Neuronal stem cell (in vitro differentiated cells): ENCODE measurements around the gene GRIN2A.

Experiments
- DNase-seq: peaks from one replicate; pipeline ENCODE4 v3.0.0-alpha.2; 2013; ENCODE audit warnings: low spot score
- H2AFZ ChIP-seq: one replicate; pipeline ENCODE4 v1.6.1; 2013; ENCODE audit warnings: mild to moderate bottlenecking, low read length, inconsistent platforms
- H2AK5ac ChIP-seq: 2 replicates; pipeline ENCODE4 v1.6.1; 2013; ENCODE audit warnings: low read depth, mild to moderate bottlenecking, inconsistent platforms, low read length, moderate library complexity, mixed read lengths
- H2BK120ac ChIP-seq: 2 replicates; pipeline ENCODE4 v1.6.1; 2013; ENCODE audit warnings: low read depth, mild to moderate bottlenecking, inconsistent platforms, low read length, moderate library complexity, mixed read lengths
- H2BK12ac ChIP-seq: one replicate; pipeline ENCODE4 v1.6.1; 2013; ENCODE audit warnings: low read length, inconsistent platforms
- H2BK15ac ChIP-seq: 2 replicates; pipeline ENCODE4 v1.6.1; 2013; ENCODE audit warnings: mild to moderate bottlenecking, low read length, inconsistent platforms, mixed read lengths
- H2BK5ac ChIP-seq: one replicate; pipeline ENCODE4 v1.6.1; 2013; ENCODE audit warnings: inconsistent platforms, mild to moderate bottlenecking, low read length, moderate library complexity
- H3K14ac ChIP-seq: one replicate; pipeline ENCODE4 v1.6.1; 2013; ENCODE audit warnings: low read length, inconsistent platforms
- H3K18ac ChIP-seq: 2 replicates; pipeline ENCODE4 v1.6.1; 2013; ENCODE audit warnings: low read length, inconsistent platforms
- H3K23ac ChIP-seq: 2 replicates; pipeline ENCODE4 v1.6.1; 2013; ENCODE audit warnings: low read depth, mild to moderate bottlenecking, mixed read lengths, low read length, inconsistent platforms; ENCODE audit not compliant: poor library complexity
- H3K27ac ChIP-seq: replicated peaks from 3 replicates; pipeline ENCODE4 v1.5.1; 2013; ENCODE audit warnings: low read length, inconsistent platforms
- H3K27me3 ChIP-seq, 3 experiments: 2 replicates each; pipeline ENCODE4 v1.6.1; 2013; ENCODE audit warnings: low read length in 3 of 3, mild to moderate bottlenecking in 2 of 3, inconsistent platforms in 1 of 3, low read depth in 1 of 3, mixed read lengths in 1 of 3, moderate library complexity in 1 of 3; ENCODE audit not compliant: control insufficient read depth in 3 of 3, insufficient read depth in 3 of 3
- H3K36me3 ChIP-seq, 2 donors: replicated peaks in 1 of 2; 2 replicates each; pipeline ENCODE4 v1.6.1; 2013; ENCODE audit warnings: low read length in 2 of 2; ENCODE audit not compliant: control insufficient read depth in 2 of 2, insufficient read depth in 2 of 2
- H3K4ac ChIP-seq: 2 replicates; pipeline ENCODE4 v1.6.1; 2013; ENCODE audit warnings: inconsistent platforms, mild to moderate bottlenecking, low read length, moderate library complexity
- H3K4me1 ChIP-seq, 2 donors: 1 replicate in 1 of 2; 2 replicates in 1 of 2; pipeline ENCODE4 v1.6.1; 2013; ENCODE audit warnings: low read length in 2 of 2, low read depth in 1 of 2; ENCODE audit not compliant: control insufficient read depth in 2 of 2, insufficient read depth in 1 of 2
- H3K4me2 ChIP-seq: one replicate; pipeline ENCODE4 v1.6.1; 2013; ENCODE audit warnings: mild to moderate bottlenecking, low read length, inconsistent platforms; ENCODE audit not compliant: insufficient read depth, poor library complexity, severe bottlenecking
- H3K4me3 ChIP-seq, 2 donors: 2 replicates each; pipeline ENCODE4 v1.5.1; 2013; ENCODE audit warnings: low read length in 2 of 2, mild to moderate bottlenecking in 2 of 2, inconsistent platforms in 1 of 2, moderate library complexity in 1 of 2
- H3K79me1 ChIP-seq: one replicate; pipeline ENCODE4 v1.6.1; 2013; ENCODE audit warnings: low read depth, mild to moderate bottlenecking, inconsistent platforms, low read length, moderate library complexity
- H3K9ac ChIP-seq: one replicate; pipeline ENCODE4 v1.6.1; 2013; ENCODE audit warnings: mild to moderate bottlenecking, low read depth, low read length, inconsistent platforms; ENCODE audit not compliant: poor library complexity
- H3K9me3 ChIP-seq, 2 donors: replicated peaks in 1 of 2; 2 replicates each; pipeline versions ENCODE3 to v1.6.1; 2013; ENCODE audit warnings: low read length in 2 of 2, mild to moderate bottlenecking in 2 of 2, inconsistent platforms in 1 of 2, low read depth in 1 of 2, mixed read lengths in 1 of 2, moderate library complexity in 1 of 2; ENCODE audit not compliant: control insufficient read depth in 2 of 2, insufficient read depth in 1 of 2
- H4K8ac ChIP-seq: one replicate; pipeline ENCODE4 v1.6.1; 2013; ENCODE audit warnings: low read depth, mild to moderate bottlenecking, inconsistent platforms, low read length, moderate library complexity
- H4K91ac ChIP-seq: one replicate; pipeline ENCODE4 v1.6.1; 2013; ENCODE audit warnings: low read length, low read depth, mild to moderate bottlenecking, inconsistent platforms; ENCODE audit not compliant: poor library complexity
- WGBS, 2 donors: extraction: QIAGEN DNeasy Blood & Tissue Kit; methylation state at CpG; one replicate each; pipeline ENCODE4 v1.1.7; 2013; ENCODE audit warnings: missing lambda C conversion rate in 2 of 2, mixed read lengths in 1 of 2; ENCODE audit not compliant: insufficient read length in 2 of 2, insufficient replicate concordance in 1 of 2; ENCODE audit errors: extremely low coverage in 2 of 2; 5-methylcytosine and 5-hydroxymethylcytosine counted together

Gene GRIN2A

DNA sequence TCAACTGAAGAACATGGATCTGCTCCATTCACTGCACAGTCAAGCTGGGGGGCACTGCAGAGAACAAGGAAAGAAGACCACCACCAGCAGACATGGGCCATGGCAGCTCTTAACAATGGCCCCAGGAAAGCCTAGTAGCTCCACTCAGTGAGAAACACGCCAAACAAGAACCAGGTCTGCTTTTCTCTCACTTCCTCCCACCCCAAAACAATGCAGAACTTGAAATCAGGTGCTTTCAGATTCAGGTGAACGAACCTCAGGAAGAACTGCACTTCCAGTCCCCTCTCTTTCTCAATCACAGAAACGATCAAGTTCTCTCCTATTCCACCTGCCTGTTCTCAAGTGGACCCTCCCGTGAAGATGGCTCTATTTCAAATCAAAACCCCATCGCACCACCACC is 155.6 kb downstream of the GRIN2A start:
- Histone ChIP-seq H4K91ac (no peak overlapping the region), H3K23ac (no peak overlapping the region), H2BK12ac (no peak overlapping the region), H3K4me1 (no peaks in the 10 kb centered on the region), H2BK5ac (no peak overlapping the region), H2AFZ (no peak overlapping the region), H4K8ac (no peak overlapping the region), H3K9ac (no peak overlapping the region), H3K27me3 (no peaks in the 10 kb centered on the region), H3K4me2 (no peak overlapping the region), H3K4ac (no peak overlapping the region), H2AK5ac (no peak overlapping the region), H2BK120ac (no peak overlapping the region), H3K18ac (no peak overlapping the region), H2BK15ac (no peak overlapping the region), H3K4me3 (no peak overlapping the region), H3K9me3 (no peaks in the 10 kb centered on the region), H3K36me3 (no peaks in the 10 kb centered on the region), H3K27ac (no peak overlapping the region), H3K14ac (no peak overlapping the region), H3K79me1 (no peaks in the 10 kb centered on the region)
- no CpG with 5 or more reads among the region's 5 CpGs for WGBS, 2 donors
- no peak for DNase-seq

DNA sequence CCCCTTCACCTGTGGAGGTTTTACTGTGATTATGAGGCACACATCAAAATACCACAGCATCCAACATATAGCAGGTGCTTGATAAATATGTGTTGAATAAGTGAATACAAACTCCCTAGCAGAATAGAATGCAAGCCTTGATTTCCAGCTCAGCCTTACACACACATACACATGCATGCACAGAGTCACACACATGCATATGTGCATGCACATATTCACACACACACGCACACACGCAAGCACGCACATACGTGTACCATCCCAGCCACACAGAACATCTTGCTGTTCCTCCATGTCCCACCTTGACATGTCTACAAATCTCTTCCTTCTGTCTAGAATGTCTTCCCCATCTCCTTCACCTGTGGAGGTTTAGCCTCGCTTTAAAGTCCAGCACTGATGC is 160.1 kb downstream of the GRIN2A start:
- Histone ChIP-seq H3K36me3 (no peaks in the 10 kb centered on the region), H3K27ac (no peak overlapping the region), H3K14ac (no peak overlapping the region), H2AK5ac (no peak overlapping the region), H4K91ac (no peak overlapping the region), H3K4me2 (no peak overlapping the region), H3K4ac (no peak overlapping the region), H3K9ac (no peak overlapping the region), H4K8ac (no peak overlapping the region), H3K4me3 (peak overlapping the region in 1 of 2 donors; percentile 53), H3K27me3 (no peaks in the 10 kb centered on the region), H2BK15ac (no peak overlapping the region), H3K4me1 (peaks cover 0 to 1% of the 10 kb centered on the region in 2 donors), H3K9me3 (no peaks in the 10 kb centered on the region), H2AFZ (no peak overlapping the region), H2BK12ac (no peak overlapping the region), H3K23ac (no peak overlapping the region), H2BK5ac (no peak overlapping the region), H2BK120ac (no peak overlapping the region), H3K79me1 (no peaks in the 10 kb centered on the region), H3K18ac (no peak overlapping the region)
- no CpG with 5 or more reads among the region's 5 CpGs for WGBS, 2 donors
- no peak for DNase-seq

DNA sequence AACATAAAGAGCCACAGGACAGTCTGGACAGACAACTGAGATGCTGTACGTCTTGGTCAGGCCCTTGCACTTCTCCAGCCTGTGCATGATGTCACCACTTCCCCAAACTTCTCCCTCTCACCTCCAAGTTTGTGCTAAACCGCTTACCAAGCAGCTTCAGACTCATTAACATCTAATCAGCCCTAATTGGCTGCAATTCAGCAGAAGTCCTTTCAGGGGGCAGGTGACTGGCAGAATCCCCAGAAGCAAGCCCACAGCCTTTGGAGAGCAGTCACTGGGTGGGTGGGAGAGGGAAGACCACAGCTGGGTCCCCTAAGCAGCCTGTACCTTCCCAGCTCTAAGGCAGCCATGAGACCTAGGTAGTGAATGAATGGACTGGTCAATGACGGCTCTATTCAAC is 161.4 kb downstream of the GRIN2A start:
- no peak overlapping the region for H3K4ac ChIP-seq

DNA sequence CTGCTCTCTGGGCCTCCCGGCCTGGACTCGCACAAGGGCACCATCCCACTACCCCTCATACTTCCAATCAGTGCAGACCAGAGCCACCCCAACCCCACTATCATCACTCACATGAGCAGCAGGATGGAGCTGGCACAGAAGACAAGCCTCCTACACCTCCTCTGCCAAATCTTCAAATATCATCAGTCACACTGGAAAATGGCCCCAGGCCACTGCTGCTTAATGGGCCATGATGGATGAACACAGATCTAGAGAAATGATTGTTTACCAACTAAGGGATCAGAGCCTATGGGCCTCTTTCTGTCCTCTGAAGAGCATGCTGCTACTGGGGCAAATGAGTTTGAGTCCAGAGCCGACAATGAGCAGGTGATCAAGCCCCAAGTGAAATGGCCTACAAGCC is 165.5 kb downstream of the GRIN2A start:
- Histone ChIP-seq H3K4ac (no peak overlapping the region), H3K4me1 (peaks cover 0 to 5% of the 10 kb centered on the region in 2 donors), H4K8ac (no peak overlapping the region), H3K14ac (no peak overlapping the region), H2BK5ac (no peak overlapping the region), H2BK120ac (no peak overlapping the region), H3K9me3 (no peaks in the 10 kb centered on the region), H3K27ac (no peak overlapping the region), H2BK15ac (no peak overlapping the region), H3K4me3 (peak overlapping the region in 1 of 2 donors; percentile 9), H3K9ac (no peak overlapping the region), H3K79me1 (no peaks in the 10 kb centered on the region), H3K27me3 (no peaks in the 10 kb centered on the region), H3K23ac (no peak overlapping the region), H3K36me3 (no peaks in the 10 kb centered on the region), H3K4me2 (no peak overlapping the region), H2AFZ (no peak overlapping the region), H3K18ac (no peak overlapping the region), H2BK12ac (no peak overlapping the region), H4K91ac (no peak overlapping the region), H2AK5ac (no peak overlapping the region)
- WGBS, 2 donors = no CpG with 5 or more reads among the region's 3 CpGs
- DNase-seq = no peak

More for the DNA sequence above, 161.4 kb downstream of the GRIN2A start:
- H3K18ac ChIP-seq = no peak overlapping the region
- no peak overlapping the region for H2BK15ac ChIP-seq
- H3K4me2 ChIP-seq = no peak overlapping the region
- H4K8ac ChIP-seq = no peak overlapping the region
- no peak overlapping the region for H3K9ac ChIP-seq
- H3K4me1 ChIP-seq = peaks cover 0 to 1% of the 10 kb centered on the region in 2 donors
- no peak overlapping the region for H2AK5ac ChIP-seq
- H3K79me1 ChIP-seq = no peaks in the 10 kb centered on the region
- no peak overlapping the region for H3K4me3 ChIP-seq
- WGBS, 2 donors = no CpG with 5 or more reads among the region's 3 CpGs
- no peak overlapping the region for H3K27ac ChIP-seq
- H3K23ac ChIP-seq = no peak overlapping the region
- no peak overlapping the region for H2BK12ac ChIP-seq
- no peak overlapping the region for H2BK120ac ChIP-seq
- H2AFZ ChIP-seq = no peak overlapping the region
- no peaks in the 10 kb centered on the region for H3K27me3 ChIP-seq
- no peak overlapping the region for H4K91ac ChIP-seq
- H3K9me3 ChIP-seq = no peaks in the 10 kb centered on the region
- no peak overlapping the region for H3K14ac ChIP-seq
- no peak for DNase-seq
- H3K36me3 ChIP-seq = no peaks in the 10 kb centered on the region
- no peak overlapping the region for H2BK5ac ChIP-seq
